Measurements from ENCODE around the gene HMGB2.
A peak's percentile ranks its signal among the peaks of the same experiment; 100 is the strongest.

The HMGB2 gene
- total RNA-seq, result 188 to 226 reads per million in 2 donors

DNA sequence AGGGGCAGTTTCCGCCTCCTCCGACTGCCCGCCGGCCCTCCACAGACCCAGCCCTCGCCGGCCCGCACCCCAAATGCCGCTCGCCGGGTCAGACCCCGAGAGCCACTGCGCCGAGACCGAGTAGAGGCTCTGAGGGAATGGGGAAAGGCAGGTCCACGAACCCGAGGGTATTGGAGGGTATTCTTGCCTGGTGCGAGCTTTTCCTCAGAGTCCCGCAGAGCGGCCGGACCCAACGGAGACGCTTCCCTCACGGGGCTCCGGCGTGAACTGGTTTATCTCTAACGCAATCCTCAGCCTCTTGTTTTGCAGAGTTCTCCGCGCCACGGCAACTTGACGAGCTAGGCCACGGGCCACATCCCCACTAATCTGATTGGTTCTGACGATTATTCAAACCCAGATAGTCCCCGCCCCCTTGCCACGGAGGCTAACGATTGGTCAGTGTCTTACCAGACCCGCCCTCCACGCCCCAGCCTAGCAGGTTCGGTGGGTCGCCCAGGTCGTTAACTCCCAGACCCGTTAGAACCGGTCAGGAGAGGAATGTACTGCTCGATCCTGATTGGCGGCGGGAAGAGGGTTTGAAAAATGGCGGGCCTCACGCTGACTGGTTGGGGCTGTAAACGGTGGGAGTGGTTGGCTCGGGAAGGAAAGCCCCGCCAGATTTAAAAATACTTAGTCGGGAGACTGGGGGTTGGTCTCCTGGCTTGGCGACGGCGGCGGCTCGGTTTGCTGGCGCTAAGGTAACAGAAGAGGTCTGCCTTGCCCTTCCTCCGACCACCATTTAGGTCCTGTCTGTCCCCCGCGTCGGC lies at the start of gene HMGB2:
HMGB2 (minus strand) TSS at position 274 of the 806 bp plus-strand sequence. CDS start 709 bp downstream, outside the sequence.
- peak; percentile 97 to 100 (median 99) for DNase-seq

DNA sequence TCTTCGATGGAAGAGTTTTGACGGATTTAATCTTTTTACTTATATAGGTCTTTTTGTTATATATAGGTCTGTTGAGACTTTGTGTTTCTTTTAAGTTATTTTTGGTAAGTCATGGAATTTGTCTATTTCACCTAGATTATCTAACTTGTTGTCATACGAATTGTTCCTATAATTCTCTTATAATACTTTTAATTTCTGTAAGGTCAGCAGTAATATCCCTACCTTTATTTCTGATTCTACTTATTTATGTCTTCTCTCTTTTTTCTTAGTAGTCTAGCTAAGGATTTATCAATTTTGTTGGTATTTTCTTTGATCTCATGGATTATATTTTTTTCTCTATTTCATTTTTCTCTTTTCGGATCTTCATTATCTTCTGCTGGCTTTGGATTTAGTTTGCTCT lies 48.2 kb upstream of the HMGB2 start:
- DNase-seq, result no peak

DNA sequence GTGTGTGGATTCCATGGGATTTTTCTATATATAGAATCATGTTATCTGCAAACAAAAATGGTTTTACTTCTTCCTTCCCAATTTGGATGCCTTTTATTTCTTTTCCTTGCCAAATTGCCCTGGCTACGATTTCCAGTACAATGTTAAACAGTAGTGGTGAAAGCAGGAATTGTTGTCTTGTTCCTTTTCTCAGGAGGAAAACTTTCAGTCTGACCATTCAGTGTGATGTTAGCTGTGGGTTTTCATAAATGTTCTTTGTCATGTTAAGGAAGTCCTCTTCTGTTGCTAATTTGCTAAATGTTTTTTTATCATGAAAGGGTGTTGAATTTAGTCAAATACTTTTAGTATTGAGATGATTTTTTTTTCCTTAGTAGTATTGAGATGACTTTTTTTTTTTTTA lies 47.5 kb upstream of the HMGB2 start:
- no peak for DNase-seq

DNA sequence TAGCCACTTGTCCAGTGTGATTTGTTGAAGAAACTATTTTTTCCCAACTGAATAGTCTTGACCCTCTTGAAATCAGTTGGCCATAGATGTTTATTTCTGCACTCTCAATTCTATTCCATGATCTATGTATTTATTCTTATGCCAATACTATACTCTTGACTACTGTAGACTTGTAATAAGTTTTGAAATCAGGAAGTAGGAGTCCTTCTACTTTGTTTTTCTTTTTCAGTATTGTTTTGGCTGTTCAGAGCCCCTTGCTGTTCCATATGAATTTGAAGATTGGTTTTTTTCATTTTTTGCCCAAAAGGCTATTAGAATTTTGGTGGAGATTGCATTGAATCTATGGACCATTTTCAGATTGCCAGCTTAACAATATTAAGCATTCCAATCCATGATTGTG lies 46.8 kb upstream of the HMGB2 start:
- DNase-seq, result no peak

DNA sequence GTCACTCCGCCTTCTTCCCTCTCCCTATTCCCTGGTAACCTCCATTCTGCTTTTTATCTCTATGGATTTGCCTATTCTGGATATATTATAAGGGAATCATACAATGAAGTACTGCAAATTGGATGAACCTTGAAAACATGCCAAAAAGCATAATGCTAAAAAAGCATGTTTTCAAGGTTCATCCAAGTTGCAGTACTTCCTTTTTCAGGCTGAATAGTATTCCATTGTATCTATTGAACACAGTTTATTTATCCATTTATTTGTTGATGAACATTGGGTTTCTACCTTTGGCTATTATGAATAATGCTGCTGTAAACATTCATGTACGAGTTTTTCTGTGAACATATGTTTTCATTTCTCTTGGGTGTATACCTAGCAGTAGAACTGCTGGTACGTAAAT lies 45.8 kb upstream of the HMGB2 start:
- no peak for DNase-seq

DNA sequence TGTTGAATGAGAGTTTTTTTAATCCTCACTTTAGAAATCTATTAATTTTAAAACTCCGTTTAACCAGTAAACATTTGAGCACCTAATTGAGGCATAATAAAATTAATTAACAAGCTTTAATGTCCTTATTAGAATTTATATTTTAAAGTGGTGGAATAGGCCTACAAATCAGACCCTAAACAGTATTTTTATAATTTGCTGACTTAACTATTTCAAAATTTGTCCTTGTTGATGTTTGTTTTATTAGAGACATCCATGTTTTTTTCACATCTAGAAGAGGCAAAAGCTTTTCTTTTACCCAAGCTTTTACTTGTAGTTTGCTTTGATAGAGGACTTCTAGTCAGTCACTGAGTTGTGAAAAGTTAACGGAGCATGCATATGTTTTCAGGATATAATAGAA lies 40.4 kb upstream of the HMGB2 start:
- DNase-seq, result no peak

DNA sequence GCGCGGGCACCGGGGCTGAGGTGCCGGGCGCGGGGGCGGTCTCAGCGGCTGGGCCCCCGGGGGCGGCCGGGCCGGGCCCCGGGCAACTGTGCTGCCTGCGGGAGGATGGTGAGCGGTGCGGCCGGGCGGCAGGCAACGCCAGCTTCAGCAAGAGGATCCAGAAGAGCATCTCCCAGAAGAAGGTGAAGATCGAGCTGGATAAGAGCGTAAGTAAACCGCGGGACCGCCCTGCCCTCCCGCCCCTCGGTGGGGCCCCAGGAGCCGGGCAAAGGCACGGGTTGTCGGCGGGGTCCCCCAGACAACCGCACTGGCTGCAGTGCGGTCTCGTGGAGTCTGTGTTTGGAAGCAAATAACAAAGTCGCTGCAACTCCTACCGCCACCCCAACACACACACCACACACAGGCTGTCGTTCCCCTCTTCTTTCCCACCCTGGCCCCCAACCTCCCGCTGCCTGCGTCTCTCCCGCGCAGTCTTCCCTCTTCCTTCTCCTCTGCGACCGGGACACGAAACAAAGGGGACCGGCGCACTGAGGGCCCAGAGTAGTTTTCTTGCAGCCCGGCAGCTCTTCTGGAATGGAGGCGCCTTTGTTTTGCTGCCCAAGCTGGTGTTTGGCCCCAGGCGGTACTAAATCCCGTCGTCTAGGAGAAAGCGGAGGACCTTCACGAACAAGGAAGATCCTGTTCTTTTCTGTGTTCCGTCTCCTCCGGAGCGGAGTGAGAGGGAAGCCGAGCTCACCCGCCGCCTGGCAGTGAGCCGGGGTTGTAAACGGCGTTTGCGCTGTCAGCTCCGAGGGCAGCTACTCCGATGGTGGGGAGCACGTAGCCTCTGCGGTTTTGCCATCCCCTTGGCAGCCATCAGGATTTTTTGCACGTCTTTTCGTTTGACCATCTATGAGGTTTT lies 37.4 kb upstream of the HMGB2 start:
- DNase-seq, result peak; percentile 7 to 69 (median 33)

DNA sequence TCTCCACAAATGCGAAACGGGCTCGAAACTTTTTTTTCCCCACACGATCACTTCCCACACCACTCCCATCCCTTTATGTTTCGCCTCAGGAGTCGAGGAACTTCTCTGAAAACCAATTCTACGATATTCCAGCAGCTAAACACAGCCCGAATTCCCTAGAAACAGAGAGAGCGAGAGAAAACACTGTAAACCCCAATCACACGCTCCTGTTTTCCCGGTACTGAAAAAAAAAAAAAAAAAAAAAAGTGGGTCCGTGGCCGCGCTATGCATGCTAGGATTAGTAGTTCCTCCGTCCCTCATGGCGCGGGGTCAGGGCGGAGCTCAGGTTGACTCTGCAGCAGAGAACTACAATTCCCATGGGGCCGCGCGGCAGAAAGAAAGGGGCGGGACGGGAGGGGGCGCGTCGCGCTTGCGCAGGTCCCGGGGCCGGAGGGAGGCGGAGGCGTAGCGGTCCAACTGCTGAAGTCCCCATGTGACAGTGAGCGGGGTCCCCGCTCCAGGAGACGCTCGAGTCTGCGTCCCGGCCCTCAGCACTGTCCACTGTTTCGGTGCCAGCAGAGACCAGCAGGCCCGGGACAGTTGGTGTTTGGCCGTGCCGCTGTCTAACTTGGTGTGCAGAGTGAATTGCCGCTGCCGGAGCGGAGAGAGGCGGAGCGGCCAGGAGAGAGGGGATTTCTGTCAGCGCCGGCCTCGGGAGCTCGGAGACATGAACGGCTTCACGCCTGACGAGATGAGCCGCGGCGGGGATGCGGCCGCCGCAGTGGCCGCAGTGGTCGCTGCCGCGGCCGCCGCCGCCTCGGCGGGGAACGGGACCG lies 36.5 kb upstream of the HMGB2 start, which contains the start of gene SAP30:
SAP30 (plus strand) TSS at position 478 of the 815 bp plus-strand sequence; CDS start at position 707, 229 bp downstream.
- DNase-seq, result peak; percentile 89 to 99 (median 95)

DNA sequence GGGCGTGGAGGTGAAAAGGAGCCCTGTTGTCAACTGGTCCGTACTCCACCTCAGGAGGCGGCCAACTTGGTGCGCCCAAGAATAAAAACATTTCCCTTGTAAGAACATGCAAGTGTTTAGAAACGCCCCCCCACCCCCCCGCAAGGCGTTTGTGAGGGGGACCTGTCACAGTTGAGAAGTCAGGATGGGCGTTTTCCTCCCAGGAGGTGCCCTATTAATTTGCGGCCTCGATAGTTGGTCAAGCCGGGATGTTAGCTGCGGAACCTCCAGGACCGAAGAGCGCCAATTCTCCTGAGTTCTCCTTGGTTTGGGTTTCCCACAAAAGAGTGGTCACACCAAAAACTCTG lies 35.9 kb upstream of the HMGB2 start:
- peak in 4 of 5 experiments; percentile 22 to 80 (median 52) for DNase-seq

DNA sequence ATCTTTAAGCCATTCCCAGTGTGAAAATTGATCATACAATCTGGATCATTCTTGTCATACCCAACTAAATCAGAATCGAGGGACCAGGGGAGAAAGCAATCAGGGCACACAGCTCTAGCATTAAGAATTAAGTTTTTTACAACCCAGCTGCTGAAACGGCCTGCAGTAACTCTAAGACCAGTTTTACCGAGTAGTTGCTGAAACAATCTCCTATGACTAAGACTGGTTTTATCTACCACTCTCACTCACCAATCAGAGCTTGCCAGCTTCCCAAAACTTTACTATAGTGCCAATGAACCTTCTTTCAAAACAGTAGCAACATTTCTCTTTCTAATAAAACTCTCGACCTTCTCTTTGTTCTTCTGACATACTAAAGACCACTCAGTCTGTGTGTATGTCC lies 33.8 kb upstream of the HMGB2 start:
- DNase-seq, result peak in 1 of 5 experiments; percentile 70

DNA sequence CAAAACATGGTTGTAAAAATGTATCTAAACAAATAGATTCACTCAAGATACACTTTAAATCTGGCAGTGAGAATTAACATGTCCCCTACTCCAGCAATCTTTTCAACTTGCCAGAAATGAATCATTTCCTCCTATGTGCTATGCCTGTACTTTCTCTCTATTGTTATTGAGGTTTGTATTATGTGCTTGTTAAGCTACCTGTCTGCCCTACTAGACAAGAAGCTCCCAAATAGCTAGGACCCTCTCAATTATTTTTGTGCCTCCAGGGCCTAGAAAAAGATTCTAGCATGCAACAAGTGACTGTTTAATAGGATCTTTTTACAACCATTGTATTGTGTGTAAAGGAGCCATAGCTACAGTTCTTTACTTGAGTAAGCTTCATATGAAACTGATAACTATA lies 33.1 kb upstream of the HMGB2 start:
- peak in 1 of 5 experiments; percentile 85 for DNase-seq

DNA sequence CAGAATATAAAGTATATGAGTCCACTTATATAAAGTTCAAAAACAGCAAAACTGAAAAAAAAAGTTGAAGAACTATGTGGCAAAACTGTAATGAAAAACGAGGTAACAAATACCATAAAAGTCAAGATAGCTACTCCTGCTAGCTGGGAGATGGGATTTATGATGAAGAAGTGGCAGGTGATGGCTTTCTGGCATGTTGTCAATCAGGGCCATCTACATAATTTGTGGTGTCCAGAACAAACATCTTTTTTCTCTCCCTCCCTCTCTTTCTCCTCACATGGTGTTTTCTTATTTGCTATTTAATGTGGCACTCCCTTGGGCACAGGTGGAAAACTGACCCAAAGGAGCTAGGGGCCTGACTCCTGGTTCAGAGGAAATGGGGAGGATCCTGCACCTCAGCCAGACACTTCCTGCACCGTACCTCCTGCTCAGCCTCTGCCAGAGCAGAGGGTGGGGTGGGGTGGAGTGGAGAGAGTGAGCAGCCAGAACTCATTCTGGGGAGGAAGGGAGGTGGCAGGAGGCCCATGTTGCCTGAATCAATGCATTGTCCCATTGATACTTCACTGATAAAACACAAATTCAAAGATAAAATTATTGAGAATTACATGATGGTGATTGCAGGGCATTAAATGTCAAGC lies 31.3 kb upstream of the HMGB2 start:
- peak in 1 of 5 experiments; percentile 46 for DNase-seq

DNA sequence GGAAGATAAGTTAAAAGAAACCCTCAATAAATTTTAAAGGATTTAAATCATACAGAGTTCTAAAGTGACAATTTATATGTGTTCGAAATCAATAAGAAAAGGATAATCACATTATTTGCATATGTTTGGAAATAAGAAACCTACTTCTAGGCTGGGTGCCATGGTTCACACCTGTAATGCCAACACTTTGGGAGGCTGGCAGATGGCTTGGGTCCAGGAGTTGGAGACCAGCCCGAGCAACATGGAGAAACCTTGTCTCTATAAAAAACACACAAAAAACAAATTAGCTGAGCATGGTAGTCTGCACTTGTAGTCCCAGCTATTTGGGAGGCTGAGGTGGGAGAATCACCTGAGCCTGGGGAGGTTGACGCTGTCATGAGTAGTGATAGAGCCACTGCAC lies 28.5 kb upstream of the HMGB2 start:
- no peak for DNase-seq

DNA sequence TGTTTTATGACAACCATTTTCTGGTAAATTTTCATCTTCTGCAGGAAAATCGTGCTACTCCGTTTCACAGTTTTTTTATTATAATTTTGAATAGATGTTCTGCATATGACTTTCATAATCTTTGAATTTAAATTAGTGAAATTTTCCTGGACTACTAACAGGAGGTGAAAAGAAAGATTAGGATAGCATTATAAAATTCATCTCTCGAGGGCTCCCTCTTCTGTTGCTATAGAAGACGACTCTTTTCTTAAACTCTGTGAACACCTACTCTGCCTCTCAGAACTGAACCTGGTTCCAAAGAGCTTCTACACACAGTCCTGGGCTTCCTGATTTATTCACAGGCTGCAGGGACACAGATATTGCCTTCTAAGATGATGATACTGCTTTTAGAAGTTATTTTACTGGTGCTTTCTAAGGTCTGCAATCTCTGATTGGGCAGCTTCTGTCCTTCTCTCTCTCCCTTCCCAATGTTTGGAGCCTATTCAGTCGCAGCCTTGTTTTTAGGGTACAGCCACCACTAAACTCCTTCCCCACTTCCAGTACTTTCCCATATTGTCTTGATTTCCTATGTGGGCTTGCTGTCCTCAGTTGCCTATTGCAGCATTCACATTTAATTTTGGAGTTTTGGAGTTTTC lies 26.5 kb upstream of the HMGB2 start:
- DNase-seq, result no peak

DNA sequence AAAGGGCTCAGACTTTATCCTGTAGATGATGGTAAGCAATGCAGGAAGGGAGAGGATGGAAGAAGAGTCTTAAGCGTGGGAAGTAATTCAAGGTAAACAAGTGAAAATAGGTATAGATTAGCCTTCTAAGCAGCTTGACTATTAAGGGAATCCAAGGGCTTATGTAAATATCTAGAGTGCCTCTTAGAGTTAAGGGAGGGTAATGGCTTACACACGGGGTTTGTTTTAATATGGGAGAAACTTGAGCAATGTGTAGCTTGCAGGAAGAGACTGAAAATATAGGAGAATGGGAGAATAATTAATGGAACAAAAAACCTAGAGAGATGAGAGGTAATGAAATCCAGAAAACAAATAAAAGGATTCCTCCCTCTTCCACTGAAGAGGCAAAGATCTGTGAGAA lies 23.8 kb upstream of the HMGB2 start:
- DNase-seq, result no peak

DNA sequence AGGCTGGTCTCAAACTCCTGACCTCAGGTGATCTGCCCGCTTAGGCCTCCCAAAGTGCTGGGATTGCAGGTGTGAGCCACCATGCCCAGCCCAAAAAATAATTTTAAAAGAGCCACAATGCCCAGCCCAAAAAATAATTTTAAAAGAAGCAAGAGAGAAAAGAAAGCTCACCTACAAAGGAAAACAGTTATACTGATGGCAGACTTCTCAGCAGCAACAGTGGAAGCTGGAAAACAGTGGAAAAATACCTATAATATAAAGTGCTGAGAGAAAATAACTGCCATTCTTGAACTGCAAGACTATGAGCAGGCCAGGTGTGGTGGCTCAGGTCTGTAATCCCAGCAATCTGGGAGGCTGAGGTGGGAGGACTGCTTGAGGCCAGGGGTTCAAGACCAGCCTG lies 13.3 kb upstream of the HMGB2 start:
- DNase-seq, result no peak

DNA sequence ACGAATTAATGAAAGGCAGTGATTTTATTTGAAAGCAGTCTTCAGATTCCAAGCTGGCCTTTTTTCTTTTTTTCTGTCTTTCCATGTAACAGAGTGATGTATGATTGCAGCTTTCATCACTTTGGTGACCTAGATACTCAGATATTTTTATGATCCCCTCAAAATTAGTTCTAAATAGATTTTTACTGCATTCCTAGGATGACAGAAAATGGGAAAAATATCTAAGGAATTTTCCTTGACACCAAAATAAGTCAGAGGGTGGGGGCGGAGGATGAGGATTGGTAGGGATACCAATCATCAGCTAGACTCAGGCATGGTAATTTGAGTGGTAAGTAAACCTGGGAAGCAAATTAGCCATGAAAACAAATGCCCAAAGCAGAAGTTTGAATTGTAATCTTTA lies 11.9 kb upstream of the HMGB2 start:
- no peak for DNase-seq

DNA sequence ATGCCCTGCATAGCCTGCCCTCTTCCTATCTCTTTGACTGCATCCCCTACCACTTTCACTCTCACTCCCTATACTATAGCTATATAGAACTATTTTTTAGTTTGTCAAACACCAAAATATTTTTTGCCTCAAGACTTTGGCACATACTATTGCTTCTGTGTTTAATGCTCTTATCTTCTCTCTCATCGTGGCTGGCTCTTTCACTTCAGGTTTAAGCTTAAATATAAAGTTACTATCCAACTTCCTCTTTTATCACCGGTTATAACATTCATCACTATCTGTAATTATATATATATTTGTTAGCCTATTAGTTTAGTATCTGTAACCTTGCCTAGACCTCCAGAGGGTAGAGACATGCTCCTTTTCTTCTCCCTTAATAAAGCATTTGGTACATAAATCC lies 11.5 kb upstream of the HMGB2 start:
- DNase-seq, result peak in 1 of 5 experiments; percentile 16

DNA sequence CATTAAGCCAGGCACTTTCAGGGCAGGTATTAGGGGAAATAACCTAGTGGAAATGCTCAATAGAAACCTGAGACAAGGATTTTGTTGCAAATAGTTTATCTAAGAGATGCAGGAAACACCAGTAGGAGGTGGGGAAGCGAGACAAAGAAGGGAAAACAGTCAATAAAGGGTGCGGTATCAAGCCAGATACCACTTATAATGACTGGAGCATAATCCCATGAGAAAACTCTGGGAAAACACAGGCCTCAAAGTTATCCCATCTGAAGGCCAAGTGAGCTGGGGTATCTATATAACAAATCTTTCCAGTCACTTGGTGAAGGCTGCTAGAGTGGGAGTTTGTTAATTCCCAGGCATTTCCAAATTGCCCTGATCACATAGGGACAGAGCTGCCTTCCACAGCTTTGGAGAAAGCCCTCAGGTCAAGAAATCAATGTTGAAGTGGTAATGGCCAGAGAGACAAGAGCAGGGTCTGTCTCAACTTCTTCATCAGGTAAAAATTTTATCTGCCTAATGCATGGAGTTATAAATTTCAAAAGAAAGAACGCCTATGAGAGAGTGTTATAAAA lies 9.8 kb upstream of the HMGB2 start:
- no peak for DNase-seq

DNA sequence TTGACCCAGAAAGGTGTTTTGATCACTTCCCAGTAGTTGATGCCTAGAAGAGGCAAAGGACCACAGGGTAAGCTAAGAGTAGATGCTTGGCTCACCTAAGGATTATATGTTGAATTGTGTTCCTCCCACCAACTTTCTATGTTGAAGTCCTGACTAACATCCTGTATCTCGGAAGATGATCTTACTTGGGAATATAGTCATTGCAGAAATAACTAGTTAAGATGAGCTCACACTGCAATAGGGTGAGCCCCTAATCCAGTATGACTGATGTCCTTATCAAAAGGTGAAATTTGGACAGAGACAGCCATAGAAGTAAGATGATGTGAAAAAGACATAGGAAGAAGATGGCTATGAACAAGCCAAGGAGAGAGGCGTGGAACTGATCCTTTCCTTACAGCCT lies 3.3 kb upstream of the HMGB2 start:
- no peak for DNase-seq

Measured in T-helper 2 cell (primary cell).